Transverse colon (tissue), 4 donors: Measurements from ENCODE around the gene STK39.

ENCODE experiments used
- CTCF ChIP-seq, 5 experiments: fragments of 200-600 bp in 3 of 5; fragments of 450-650 bp in 2 of 5; sonication (generic) in 3 of 5; IDR thresholded peaks; 1 replicate in 2 of 5; 2 replicates in 3 of 5; pipeline ENCODE4 v1.5.1; 2016 to 2017; ENCODE audit warnings: antibody characterized with exemption in 5 of 5, inconsistent platforms in 3 of 5, mild to moderate bottlenecking in 2 of 5, moderate library complexity in 1 of 5
- EP300 ChIP-seq: sonication (generic); formaldehyde crosslinking; IDR thresholded peaks from one replicate; pipeline ENCODE4 v1.6.1; 2017; ENCODE audit warnings: antibody characterized with exemption, low read depth
- POLR2A ChIP-seq: fragments of 450-650 bp; IDR thresholded peaks from one replicate; pipeline ENCODE4 v1.6.1; 2016; ENCODE audit warnings: antibody characterized with exemption, mild to moderate bottlenecking, moderate library complexity
- POLR2AphosphoS5 ChIP-seq, 3 donors: sonication (generic); formaldehyde crosslinking; IDR thresholded peaks; one replicate each; pipeline ENCODE4 v1.6.1; 2016; ENCODE audit warnings: antibody characterized with exemption in 3 of 3

- no peak for TF ChIP-seq CTCF (IDR thresholded peaks at IDR 0.05)
- no peak for TF ChIP-seq EP300
- no peak for TF ChIP-seq POLR2AphosphoS5 (IDR thresholded peaks at IDR 0.05)
- TF ChIP-seq POLR2A = no peak
Measured at GRCh38 chr2:168239281-168239680, 8.1 kb downstream of the STK39 start.
